ENCODE measurements around the gene CADPS2. TPM values are rescaled to one million over a fixed set of nuclear protein-coding genes. Genes with fewer than 3 reads are reported as not detected.

Gene CADPS2
- total and polyA plus RNA-seq, 2 donors (not counting 1 experiment from before 2014, with no cell fraction given), result 11.5 to 32.2 TPM

- DNase-seq (ENCODE audit: low read depth in 2 of 2), result no peak
- Histone ChIP-seq H3K4me2 (ENCODE audit: extremely low read depth, insufficient read depth, low read length) (no peak overlapping the region), H4K20me1 (ENCODE audit: control insufficient read depth, extremely low read depth, insufficient read depth, low read length) (no peaks in the 10 kb centered on the region), H3K36me3 (ENCODE audit: control insufficient read depth, insufficient read depth, low read length) (no peaks in the 10 kb centered on the region), H3K4me3 (replicated peaks in 1 of 4; ENCODE audit: control extremely low read depth in 1 of 4, insufficient read depth in 1 of 4, low read depth in 3 of 4, low read length in 4 of 4) (no peak overlapping the region), H3K9me3 (ENCODE audit: control insufficient read depth, insufficient read depth, low read depth, low read length) (no peaks in the 10 kb centered on the region), H2AFZ (ENCODE audit: low read length) (no peak overlapping the region), H3K27me3 (ENCODE audit: control insufficient read depth, insufficient read depth, low read length) (no peaks in the 10 kb centered on the region), H3K79me2 (ENCODE audit: control insufficient read depth, insufficient read depth, low read length) (no peaks in the 10 kb centered on the region), H3K9ac (ENCODE audit: insufficient read depth, low read length) (no peak overlapping the region), H3K27ac (ENCODE audit: insufficient read depth, low read length) (no peak overlapping the region), H3K4me1 (ENCODE audit: control insufficient read depth, extremely low read depth, insufficient read depth, low read length) (no peaks in the 10 kb centered on the region)
- TF ChIP-seq CTCF (conservative IDR thresholded peaks at IDR 0.05 in 1 of 2, IDR thresholded peaks at IDR 0.05 in 1 of 2; ENCODE audit: low read depth in 1 of 2, low read length in 2 of 2) (no peak), EZH2 (IDR thresholded peaks at IDR 0.05; ENCODE audit: low read length, missing control alignments) (no peak)
Measured at GRCh38 chr7:122694697-122695096, 191.6 kb downstream of the CADPS2 start.

DNA sequence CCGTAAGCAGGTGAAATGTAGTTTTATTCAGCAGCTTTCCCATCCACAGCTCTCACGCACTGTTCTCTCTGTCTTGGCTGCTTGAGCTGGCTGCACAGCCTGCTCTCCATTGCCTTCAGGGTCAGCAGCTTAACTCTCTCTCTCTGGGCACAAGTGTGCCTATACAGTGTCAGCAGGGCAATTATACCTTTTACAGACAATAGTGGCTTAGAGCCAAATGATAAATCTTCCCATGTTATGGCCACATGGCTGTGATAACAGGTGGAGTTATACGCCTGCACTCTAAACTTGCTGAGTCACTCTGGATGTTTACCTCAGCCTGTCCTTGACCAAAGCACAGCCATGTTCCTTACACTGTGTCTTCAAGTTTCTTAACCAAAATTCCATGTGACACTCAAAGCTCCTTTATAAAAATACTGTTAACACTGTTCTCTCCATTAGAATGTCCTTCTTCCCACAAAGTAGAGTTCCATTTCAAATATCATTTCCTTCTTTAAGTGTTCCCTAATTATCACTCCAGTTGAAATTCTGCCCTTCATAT is 193.4 kb downstream of the CADPS2 start:
- H2AFZ ChIP-seq (ENCODE audit: low read length), result no peak overlapping the region
- no peaks in the 10 kb centered on the region for H3K79me2 ChIP-seq (ENCODE audit: control insufficient read depth, insufficient read depth, low read length)
- no peak overlapping the region for H3K9ac ChIP-seq (ENCODE audit: insufficient read depth, low read length)
- no peaks in the 10 kb centered on the region for H3K4me1 ChIP-seq (ENCODE audit: control insufficient read depth, extremely low read depth, insufficient read depth, low read length)
- H3K4me3 ChIP-seq (replicated peaks in 1 of 4; ENCODE audit: control extremely low read depth in 1 of 4, insufficient read depth in 1 of 4, low read depth in 3 of 4, low read length in 4 of 4), result no peak overlapping the region
- H3K36me3 ChIP-seq (ENCODE audit: control insufficient read depth, insufficient read depth, low read length), result no peaks in the 10 kb centered on the region
- H3K27me3 ChIP-seq (ENCODE audit: control insufficient read depth, insufficient read depth, low read length), result no peaks in the 10 kb centered on the region
- H3K9me3 ChIP-seq (ENCODE audit: control insufficient read depth, insufficient read depth, low read depth, low read length), result no peaks in the 10 kb centered on the region
- no peak overlapping the region for H3K27ac ChIP-seq (ENCODE audit: insufficient read depth, low read length)
- TF ChIP-seq EZH2 (IDR thresholded peaks at IDR 0.05; ENCODE audit: low read length, missing control alignments), result no peak
- TF ChIP-seq CTCF (conservative IDR thresholded peaks at IDR 0.05 in 1 of 2, IDR thresholded peaks at IDR 0.05 in 1 of 2; ENCODE audit: low read depth in 1 of 2, low read length in 2 of 2), result no peak
- H3K4me2 ChIP-seq (ENCODE audit: extremely low read depth, insufficient read depth, low read length), result no peak overlapping the region
- no peak for DNase-seq (ENCODE audit: low read depth in 2 of 2)
- H4K20me1 ChIP-seq (ENCODE audit: control insufficient read depth, extremely low read depth, insufficient read depth, low read length), result no peaks in the 10 kb centered on the region

GRCh38 chr7:122691569-122692235 is 194.6 kb downstream of the CADPS2 start:
- H3K36me3 ChIP-seq (ENCODE audit: control insufficient read depth, insufficient read depth, low read length), result no peaks in the 10 kb centered on the region
- no peaks in the 10 kb centered on the region for H3K27me3 ChIP-seq (ENCODE audit: control insufficient read depth, insufficient read depth, low read length)
- H4K20me1 ChIP-seq (ENCODE audit: control insufficient read depth, extremely low read depth, insufficient read depth, low read length), result no peaks in the 10 kb centered on the region
- H2AFZ ChIP-seq (ENCODE audit: low read length), result no peak overlapping the region
- H3K9ac ChIP-seq (ENCODE audit: insufficient read depth, low read length), result no peak overlapping the region
- TF ChIP-seq EZH2 (IDR thresholded peaks at IDR 0.05; ENCODE audit: low read length, missing control alignments) (no peak), CTCF (conservative IDR thresholded peaks at IDR 0.05 in 1 of 2, IDR thresholded peaks at IDR 0.05 in 1 of 2; ENCODE audit: low read depth in 1 of 2, low read length in 2 of 2) (no peak)
- no peaks in the 10 kb centered on the region for H3K4me1 ChIP-seq (ENCODE audit: control insufficient read depth, extremely low read depth, insufficient read depth, low read length)
- no peak overlapping the region for H3K4me2 ChIP-seq (ENCODE audit: extremely low read depth, insufficient read depth, low read length)
- H3K79me2 ChIP-seq (ENCODE audit: control insufficient read depth, insufficient read depth, low read length), result no peaks in the 10 kb centered on the region
- no peaks in the 10 kb centered on the region for H3K9me3 ChIP-seq (ENCODE audit: control insufficient read depth, insufficient read depth, low read depth, low read length)
- DNase-seq (ENCODE audit: low read depth in 2 of 2), result no peak
- H3K4me3 ChIP-seq (replicated peaks in 1 of 4; ENCODE audit: control extremely low read depth in 1 of 4, insufficient read depth in 1 of 4, low read depth in 3 of 4, low read length in 4 of 4), result no peak overlapping the region
- H3K27ac ChIP-seq (ENCODE audit: insufficient read depth, low read length), result no peak overlapping the region
